Stimulated activated CD8-positive, alpha-beta memory T cell treated with anti-CD3 and anti-CD28 coated beads, Interleukin-7, amount 100 ng/mL, for 48 hours (primary cell): Measurements from ENCODE around the gene MLN.
"Not testable (repeated sequence)": the region's sequence is repeated elsewhere in the genome, so short reads cannot be mapped to it uniquely, and the experiment has no call there.

Experiments used
- DNase-seq, 2 donors: peaks; one replicate each; pipeline ENCODE4 v3.0.0-alpha.2; 2020; ENCODE audit warnings: low read depth in 1 of 2; ENCODE audit errors: extremely low read depth in 1 of 2

Gene MLN

DNA sequence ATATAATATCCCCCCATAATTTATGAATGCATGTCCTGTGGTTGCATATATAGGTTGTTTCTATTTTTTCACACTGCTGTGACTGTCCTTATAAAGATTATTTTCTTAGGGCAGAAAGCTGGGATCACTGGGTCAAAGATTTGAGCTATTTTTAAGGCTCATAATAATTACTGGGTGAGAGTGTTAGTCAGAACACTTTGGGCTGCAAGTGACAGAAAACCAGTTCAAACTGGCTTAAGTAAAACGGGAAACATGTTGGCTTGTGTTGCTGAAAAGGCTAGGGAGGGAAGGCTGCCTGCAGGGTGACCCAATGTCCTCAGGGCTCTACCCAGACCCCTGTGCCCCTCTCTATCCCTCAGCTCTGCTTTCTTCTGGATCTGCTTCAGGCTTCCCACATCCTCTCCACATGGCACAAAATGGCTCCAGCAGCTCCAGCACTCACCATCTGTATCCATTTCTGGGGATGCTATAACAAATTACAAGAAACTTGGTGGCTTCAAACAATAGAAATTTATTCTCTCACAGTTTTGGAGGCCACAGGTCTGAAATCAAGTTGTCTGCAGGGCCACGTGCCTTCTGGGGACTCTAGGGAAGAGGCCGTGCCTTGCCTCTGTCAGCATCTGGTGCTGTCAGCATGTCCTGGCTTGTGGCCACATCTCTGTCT, 33.1 kb upstream of the MLN start:
- DNase-seq: no peak

DNA sequence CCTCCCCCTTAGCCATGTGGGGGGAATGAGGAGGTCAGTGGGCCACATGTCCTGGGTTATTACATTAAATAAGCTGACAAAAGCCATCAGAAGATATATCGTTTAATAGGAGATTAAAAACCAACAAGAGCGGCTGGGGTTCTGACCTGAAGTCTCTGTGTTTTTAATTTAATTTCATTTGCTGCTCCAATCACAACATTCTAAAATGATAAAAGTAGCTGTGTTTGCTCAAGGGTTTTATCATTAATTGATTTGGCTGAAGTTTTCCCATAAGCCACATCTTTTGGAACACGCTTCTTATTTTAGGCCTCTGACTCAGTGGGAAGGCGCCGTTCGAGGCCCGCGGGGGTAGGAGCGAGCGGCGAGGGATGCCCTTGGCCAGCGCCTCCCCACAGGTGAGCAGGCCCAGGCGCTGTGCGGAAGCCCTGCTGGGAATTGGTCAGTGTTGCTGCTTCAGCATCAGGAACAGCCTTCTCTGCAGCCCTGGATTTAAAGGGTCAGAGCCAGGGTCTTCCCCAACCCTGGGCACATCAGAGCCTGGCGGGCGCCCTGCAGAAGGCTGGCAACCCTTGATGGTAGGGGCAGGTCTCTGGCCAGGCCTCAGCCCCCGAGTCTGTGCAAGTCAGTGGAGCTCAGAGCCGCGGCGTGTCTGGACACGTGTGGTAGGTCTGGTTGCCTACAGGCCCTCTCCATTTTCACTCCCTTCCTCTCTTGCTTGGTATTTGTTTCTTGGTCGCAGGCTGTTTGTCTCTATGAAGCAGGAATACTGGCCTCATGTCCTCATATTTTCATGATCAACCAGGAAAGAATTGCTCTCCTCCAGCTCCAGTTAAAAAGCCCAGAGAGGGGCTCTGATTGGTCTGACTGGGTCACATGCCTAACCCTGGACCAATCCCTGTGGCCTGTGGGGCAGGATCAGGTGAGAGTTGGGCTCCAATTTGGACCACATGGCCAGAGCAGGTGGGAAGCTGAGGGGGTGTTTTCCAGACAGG, 30.9 kb upstream of the MLN start:
- DNase-seq: no peak

DNA sequence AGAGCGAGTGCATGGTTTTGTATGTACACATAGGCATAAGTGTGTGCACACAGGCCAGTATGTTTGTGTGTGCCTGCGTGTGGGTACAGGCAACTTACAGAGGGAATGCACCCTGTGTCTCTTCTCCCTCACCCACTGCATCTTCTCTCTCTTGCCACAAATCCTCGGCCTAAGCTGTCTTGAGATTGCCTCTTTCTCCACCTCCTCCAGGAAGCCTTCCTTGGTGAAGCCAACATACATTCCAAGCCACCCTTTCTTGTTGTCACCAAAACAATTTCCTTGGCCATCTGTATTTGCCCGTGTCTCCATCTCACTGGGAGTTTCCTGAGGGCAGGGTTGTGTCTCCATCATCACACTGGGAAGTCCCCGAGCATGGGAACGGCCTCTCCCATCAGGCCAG, 29.8 kb upstream of the MLN start:
- DNase-seq: no peak

- not testable (repeated sequence) for DNase-seq
Observed at GRCh38 chr6:33832831-33833230, 29.0 kb upstream of the MLN start.

GRCh38 chr6:33831725-33832124, 27.9 kb upstream of the MLN start:
- not testable (repeated sequence) for DNase-seq

DNA sequence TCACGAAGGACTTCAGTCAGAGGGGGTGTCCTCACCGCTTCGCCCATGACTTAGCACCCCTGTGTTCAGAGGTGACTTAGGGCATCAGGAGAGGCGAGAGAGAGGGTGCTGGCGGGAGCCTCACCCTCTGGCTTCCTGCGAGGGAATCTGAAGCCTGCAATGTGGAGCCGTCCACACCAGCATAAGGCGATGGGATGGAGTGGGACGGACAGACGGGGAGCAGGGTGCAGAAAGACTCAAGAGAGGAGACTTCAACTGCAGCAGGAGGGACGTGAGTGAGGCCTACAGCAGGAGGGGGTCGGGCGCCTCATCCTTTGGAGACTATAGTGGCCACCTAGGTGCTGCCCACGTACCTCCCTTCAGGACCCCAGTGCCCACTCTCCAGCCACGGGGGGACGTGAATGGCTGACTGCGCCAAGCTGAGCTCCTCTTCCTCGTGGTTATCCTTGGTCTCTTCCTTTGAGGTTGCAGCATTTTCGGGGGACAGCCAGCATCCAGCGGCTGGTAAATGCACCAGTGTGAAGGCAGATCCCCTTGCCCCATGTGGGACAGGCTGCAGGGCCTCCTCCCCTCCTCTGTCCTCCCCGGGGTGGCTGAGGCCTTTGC, 26.9 kb upstream of the MLN start:
- no peak for DNase-seq

GRCh38 chr6:33828764-33829731, 25.2 kb upstream of the MLN start:
- DNase-seq: no peak

DNA sequence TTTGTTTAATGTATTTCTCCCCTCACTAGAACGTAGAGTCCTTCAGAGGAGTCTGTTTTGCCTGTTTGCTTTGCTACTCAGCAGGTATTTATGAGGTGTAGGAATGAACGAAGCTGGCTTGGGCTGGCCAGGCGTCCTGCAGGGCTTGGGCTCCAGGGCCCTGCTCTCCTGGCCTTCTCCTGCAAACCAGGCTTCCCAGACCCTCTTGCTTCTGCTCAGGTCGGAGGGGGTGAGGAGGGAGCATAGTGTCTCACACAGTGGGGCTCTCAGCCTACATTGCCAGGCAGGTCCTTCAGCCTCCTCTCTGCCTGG, 24.6 kb upstream of the MLN start:
- DNase-seq: no peak

- no peak for DNase-seq
Observed at GRCh38 chr6:33827546-33828451, 24.0 kb upstream of the MLN start.

DNA sequence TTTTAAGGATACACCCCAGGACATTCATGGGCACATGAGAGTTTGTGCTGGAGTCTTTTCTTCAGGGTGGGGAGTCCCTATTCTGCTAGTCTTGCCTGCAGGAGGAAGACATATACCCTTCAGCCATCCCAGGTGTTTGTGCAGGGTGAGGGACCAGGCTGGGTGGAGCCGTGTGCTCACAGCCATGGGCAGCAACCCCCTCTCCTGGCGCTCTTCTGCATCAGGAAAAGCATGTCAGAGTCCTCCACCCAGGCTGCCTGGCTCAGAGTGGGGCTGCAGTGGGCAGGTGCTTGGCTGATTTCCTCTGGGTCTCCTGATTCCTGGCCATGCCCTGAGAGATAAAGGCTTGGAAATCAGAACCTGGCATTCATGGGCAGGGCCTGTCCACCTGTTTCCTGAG, 22.7 kb upstream of the MLN start:
- no peak for DNase-seq

GRCh38 chr6:33824461-33825154, 20.8 kb upstream of the MLN start:
- no peak for DNase-seq

- DNase-seq: no peak
Observed at GRCh38 chr6:33823806-33824205, 20.0 kb upstream of the MLN start.

- DNase-seq: no peak
Observed at GRCh38 chr6:33822575-33823395, 19.0 kb upstream of the MLN start.

GRCh38 chr6:33820784-33821520, 17.1 kb upstream of the MLN start:
- no peak for DNase-seq

DNA sequence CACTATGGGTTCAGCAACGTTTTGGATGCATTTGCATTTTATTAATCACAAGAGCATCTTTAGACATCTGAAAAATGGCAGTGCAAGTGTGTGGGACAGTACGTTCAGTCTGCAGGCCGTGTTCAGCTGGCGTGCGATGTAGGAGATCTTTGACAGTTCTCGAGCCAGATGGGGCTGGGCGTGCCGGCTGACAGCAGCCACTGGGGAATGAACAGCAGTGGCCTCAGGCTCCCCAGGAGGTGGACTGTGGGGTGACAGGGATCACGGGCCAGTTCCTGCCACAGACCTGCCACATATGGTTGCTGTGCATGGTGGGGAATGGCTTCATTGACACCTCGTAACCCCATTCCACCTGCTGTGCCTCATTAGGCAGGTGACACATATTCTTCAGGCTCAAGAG, 16.4 kb upstream of the MLN start:
- no peak for DNase-seq

- no peak for DNase-seq
Observed at GRCh38 chr6:33819021-33819420, 15.2 kb upstream of the MLN start.

DNA sequence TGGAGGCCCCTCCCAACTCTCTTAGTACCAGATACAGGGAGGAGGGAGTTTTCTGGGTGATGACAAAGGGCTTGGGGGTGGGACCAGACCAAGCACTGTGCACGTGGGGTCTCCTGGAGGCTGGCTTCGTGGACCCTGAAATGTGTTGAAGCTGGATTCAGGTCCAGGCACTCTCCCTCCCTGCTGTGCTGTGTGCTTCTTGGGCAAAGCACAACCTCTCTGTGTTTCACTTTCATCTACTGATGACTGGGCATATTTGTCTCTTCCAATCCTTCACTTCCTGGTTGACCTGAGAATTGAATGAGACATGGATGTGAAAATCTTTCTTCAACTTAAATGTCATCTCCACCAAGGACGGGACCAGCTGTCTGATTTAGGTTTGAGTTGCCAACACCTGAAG, 14.5 kb upstream of the MLN start:
- DNase-seq: no peak

DNA sequence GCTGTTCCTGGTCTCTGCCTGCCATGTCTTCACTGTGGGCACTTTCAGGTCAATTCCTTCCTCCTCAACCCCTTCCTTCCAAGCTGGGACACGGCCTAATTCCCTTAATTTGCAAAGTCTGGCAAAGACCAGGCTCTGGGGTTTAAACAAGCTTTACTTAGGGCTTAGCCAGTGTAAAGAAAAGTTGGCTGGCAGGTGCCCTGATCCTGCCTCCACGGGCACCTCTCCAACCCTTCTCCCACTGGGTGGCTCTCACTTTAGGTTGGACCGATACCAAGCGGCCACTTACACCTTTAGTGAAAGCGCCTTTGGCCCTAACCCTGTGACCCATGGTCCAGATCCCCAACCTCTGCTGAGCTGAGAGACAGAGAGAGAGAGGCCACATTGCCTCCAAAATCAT, 13.7 kb upstream of the MLN start:
- DNase-seq: no peak
